Fibroblast of the aortic adventitia (primary cell): ENCODE measurements around the gene COL9A2. TPM values are rescaled to one million over a fixed set of nuclear protein-coding genes. Genes with fewer than 3 reads are reported as not detected.

ENCODE experiments used
- DNase-seq: peaks from one replicate; pipeline ENCODE4 v3.0.0-alpha.2; 2010; ENCODE audit warnings: low read depth
- H3K4me3 ChIP-seq: 2 replicates; pipeline ENCODE4 v1.5.1; 2011; ENCODE audit warnings: low read depth, mild to moderate bottlenecking, control low read depth, low read length, moderate library complexity
- total RNA-seq: library from RNA; depleted of rRNA; stranded (reverse); fragments of >200 nt; gene quantifications from 2 replicates; pipeline ENCODE4 v1.2.3, GENCODE V29; 2012; ENCODE audit warnings: low replicate concordance
- TF ChIP-seq, protein P1 (sequence below): IDR thresholded peaks from 2 replicates; pipeline ENCODE4 v1.5.1; 2011; ENCODE audit warnings: mild to moderate bottlenecking, low read length, control low read depth, inconsistent platforms; ENCODE audit not compliant: insufficient read depth

COL9A2 gene
- total RNA-seq, 1 donor: 1.8 TPM

DNA sequence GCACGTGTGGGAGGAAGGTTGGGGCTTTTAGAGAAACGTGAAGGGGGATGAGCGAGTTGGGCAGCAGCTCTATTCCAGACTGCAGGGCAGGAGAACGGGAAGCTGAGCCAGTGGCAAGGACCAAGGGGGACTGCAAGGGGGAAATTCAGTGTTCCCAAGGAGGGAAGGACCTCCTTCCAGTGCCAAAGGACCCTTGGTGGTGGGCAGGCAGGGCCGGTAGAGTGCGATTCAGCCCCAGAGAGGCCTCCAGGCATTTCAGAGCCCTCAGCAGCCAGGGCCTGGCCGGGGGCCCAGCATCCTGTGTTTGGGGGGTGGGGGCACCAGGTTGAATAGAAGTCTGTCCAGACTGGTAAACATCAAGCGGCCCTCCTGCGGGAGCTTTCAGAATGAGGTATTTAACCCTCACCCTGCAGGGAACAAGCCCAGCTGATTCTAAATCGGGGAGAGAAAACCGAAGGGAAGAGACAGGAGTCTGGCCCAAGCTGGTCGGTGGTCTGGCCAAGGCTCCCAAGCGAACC, 2.3 kb downstream of the COL9A2 start:
- H3K4me3 ChIP-seq: peak overlapping the region; percentile 28
- TF ChIP-seq, protein P1, sequence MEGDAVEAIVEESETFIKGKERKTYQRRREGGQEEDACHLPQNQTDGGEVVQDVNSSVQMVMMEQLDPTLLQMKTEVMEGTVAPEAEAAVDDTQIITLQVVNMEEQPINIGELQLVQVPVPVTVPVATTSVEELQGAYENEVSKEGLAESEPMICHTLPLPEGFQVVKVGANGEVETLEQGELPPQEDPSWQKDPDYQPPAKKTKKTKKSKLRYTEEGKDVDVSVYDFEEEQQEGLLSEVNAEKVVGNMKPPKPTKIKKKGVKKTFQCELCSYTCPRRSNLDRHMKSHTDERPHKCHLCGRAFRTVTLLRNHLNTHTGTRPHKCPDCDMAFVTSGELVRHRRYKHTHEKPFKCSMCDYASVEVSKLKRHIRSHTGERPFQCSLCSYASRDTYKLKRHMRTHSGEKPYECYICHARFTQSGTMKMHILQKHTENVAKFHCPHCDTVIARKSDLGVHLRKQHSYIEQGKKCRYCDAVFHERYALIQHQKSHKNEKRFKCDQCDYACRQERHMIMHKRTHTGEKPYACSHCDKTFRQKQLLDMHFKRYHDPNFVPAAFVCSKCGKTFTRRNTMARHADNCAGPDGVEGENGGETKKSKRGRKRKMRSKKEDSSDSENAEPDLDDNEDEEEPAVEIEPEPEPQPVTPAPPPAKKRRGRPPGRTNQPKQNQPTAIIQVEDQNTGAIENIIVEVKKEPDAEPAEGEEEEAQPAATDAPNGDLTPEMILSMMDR: no peak
- no peak for DNase-seq

DNA sequence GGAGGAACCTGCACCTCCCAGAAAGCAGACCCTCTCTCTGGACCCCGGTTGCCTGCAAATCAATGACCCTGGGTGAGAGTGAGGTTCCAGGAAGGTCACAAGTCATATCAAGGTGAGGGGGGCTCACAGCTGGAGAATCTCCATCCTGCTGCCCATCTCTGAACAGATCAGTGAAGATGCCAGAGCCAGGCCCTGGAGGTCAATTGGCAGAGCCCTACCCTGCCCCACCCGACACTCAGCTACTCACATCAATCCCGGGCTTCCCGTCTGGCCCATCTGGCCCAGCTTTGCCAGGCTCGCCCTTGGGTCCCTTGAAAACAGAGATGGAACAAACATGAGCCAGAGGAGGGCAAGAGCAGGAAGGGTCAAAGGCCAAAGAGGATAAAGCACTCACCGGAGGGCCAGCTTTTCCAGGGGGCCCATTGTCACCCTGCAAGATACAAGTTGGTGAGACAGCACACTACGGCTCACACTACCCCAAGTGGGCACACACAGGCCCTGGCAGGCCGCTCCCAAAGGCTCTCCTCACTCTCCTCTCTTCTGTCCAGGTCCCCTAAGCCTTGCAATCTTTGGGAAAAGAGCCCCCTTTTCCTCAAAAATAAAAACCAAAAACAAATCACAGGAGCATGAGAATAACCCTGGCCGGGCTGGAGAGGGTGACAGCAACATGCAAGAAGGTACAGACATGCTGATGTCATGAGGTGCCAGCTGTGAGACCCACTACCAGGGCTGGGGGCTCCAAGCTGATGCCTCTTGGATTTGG, 2.9 kb downstream of the COL9A2 start:
- no peak for DNase-seq
- TF ChIP-seq, protein P1: no peak
- H3K4me3 ChIP-seq: no peak overlapping the region

DNA sequence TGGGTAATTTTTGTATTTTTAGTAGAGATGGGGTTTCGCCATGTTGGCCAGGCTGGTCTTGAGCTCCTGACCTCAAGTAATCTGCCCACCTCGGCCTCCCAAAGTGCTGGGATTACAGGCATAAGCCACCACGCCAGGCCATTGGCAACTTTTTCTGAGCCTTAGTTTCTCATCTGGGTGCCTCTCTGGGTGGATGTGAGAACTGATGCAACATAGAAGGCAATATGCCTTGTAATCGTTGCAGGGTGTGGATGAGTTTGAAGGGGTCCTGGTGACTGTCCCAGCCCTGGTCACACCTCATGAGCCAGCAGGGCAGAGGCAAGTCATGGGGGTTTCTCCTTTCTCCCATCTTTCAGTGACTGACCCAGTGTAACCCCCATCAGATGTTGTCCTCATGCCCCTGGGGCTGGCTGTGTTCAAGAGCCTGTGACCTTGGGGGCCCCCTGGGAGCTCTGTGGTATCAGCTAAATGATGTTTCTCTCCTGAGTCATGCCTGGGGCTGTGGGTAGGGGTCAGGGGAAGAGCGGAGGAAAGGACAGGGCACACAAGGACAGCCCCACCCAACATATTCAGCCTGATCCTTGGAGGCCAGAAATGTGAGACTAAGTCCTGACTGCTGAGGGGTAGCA, 3.6 kb downstream of the COL9A2 start:
- no peak overlapping the region for H3K4me3 ChIP-seq
- TF ChIP-seq, protein P1: no peak
- no peak for DNase-seq

DNA sequence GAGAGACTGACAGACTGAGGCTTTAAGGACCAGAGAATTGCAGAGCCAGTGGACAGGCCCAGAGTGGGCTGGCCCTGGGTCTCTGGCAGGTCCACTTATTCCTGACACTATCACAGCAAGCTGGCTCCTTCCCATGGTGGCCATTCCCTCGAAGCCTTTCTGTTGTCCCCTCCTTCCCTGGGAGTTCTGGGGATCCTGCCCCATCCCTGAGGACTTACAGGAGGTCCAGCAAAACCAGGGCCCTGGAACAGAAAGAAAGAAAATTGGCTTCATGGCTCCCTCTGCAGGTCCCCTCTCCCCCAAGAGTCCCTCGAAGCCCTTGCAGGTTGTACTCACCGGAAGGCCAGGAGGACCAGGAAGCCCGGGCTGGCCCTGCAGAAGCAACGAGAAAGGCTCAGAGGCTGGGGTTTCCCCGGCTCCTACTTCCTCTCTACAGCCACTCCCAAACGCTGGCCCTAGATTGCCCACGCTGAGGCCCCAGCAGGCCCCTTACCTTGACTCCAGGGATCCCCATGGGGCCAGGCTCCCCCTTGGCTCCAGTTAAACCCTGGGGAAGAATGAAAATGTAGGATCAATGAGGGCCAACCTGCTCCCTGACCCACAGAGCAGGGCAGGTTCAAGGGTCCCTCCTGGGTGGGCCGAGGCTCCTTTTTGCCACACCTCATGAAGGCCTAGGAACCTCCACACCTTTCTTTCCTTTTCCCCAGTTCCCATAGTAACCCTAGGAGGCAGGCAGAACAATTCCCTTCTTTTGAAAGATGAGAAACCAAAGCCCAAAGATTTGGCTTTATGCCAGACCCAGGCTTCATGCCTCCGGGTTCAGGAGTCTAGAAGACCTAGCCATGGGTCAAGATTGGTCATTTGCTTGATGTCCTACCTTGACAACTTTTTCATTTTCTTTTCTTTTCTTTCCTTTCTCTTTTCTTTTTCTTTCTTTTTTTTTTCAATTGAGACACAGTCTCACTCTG, 4.6 kb downstream of the COL9A2 start:
- TF ChIP-seq, protein P1: no peak
- DNase-seq: no peak

DNA sequence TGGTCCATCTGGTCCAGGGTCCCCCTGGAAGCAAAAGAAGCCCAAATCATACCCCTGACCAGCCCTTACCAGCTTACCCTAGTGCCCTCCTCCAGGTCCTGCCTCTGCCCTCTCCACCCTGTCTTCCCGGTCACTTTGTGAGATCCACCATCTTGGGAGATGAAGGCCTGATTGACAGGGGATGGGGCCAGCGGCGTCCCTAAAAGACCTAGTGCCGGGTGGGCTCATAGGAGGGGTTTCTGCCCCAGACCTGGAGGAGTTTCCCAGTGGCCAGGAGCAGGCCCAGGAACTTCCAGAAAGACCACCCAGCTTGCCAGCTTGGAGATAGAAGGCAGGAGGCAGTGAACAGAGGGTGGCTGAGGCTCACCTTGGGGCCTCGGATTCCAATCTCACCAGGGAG, 5.4 kb downstream of the COL9A2 start:
- TF ChIP-seq, protein P1: no peak
- DNase-seq: no peak
- no peak overlapping the region for H3K4me3 ChIP-seq

More for the DNA sequence above, 4.6 kb downstream of the COL9A2 start:
- H3K4me3 ChIP-seq: no peak overlapping the region

DNA sequence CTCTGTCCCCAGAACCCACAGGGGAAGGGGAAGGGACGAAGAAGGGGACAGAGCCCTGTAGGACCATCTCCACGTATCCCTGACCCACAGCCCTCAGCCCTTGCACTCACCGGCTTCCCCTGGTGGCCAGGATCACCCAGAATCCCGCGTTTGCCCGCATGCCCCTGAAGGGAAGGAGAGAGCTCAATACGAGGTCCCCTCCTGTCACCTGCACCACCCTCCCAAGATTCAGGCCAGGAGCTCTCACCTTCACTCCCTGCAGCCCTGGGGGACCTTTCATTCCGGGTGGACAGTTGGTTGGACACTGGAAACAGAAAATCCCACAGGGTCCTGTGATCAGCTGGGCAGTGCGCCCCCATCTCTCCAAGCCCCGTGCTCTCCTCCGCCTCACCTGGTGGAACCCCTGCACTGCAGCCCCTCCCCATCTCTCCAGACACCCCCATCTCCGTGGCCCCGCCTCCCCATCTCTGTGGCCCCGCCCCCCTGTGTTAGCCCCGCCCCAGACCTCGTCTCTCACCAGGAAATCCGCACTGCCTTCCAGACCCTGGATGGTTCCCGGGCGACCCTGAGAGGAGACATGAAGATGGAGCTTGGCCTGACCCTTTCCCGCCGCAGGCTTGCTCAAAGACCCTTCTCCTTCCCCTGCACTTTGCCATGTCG, 6.0 kb downstream of the COL9A2 start:
- TF ChIP-seq, protein P1: no peak

More for the DNA sequence above, 6.0 kb downstream of the COL9A2 start:
- no peak overlapping the region for H3K4me3 ChIP-seq
- no peak for DNase-seq
